GM23338 (cell line): Measurements from ENCODE around the gene CEBPE. TPM values are rescaled to one million over a fixed set of nuclear protein-coding genes. Genes with fewer than 3 reads are reported as not detected.

Experiments used
- ATAC-seq: fragments of 200-7000 bp; cut with Tn5 transposase; 3 replicates; pipeline ENCODE4 v1.9.1; 2020
- DNase-seq: peaks from one replicate; pipeline ENCODE4 v3.0.0-alpha.2; 2015; ENCODE audit warnings: low spot score
- H2AFZ ChIP-seq: fragments of 200-600 bp; sonication (generic); 2 replicates; pipeline ENCODE4 v1.8.0; 2016; ENCODE audit warnings: antibody characterized with exemption, mild to moderate bottlenecking, moderate library complexity
- H3F3A ChIP-seq: fragments of 200-600 bp; sonication (generic); replicated peaks from 2 replicates; pipeline ENCODE4 v1.8.0; 2017; ENCODE audit warnings: antibody characterized with exemption, mixed run types, low read depth
- H3K27ac ChIP-seq: fragments of 200-600 bp; sonication (generic); 2 replicates; pipeline ENCODE4 v1.6.1; 2016; ENCODE audit warnings: low read depth
- H3K27me3 ChIP-seq: fragments of 200-600 bp; sonication (generic); 2 replicates; pipeline ENCODE4 v1.8.0; 2016; ENCODE audit warnings: mild to moderate bottlenecking, mixed run types, moderate library complexity; ENCODE audit not compliant: insufficient read depth
- H3K36me3 ChIP-seq: fragments of 200-600 bp; sonication (generic); 2 replicates; pipeline ENCODE4 v1.8.0; 2016; ENCODE audit warnings: mild to moderate bottlenecking; ENCODE audit not compliant: insufficient read depth
- H3K4me1 ChIP-seq: fragments of 200-600 bp; sonication (generic); 2 replicates; pipeline ENCODE4 v1.8.0; 2016; ENCODE audit warnings: mild to moderate bottlenecking, moderate library complexity; ENCODE audit not compliant: insufficient read depth
- H3K4me2 ChIP-seq: fragments of 200-600 bp; sonication (generic); 2 replicates; pipeline ENCODE4 v1.7.1; 2017; ENCODE audit warnings: mixed run types
- H3K4me3 ChIP-seq: fragments of 200-600 bp; sonication (generic); 2 replicates; pipeline ENCODE4 v1.6.1; 2016; ENCODE audit warnings: mixed run types
- H3K79me2 ChIP-seq: fragments of 200-600 bp; sonication (generic); replicated peaks from 2 replicates; pipeline ENCODE4 v1.8.0; 2017; ENCODE audit warnings: mild to moderate bottlenecking; ENCODE audit not compliant: insufficient read depth
- H3K9me2 ChIP-seq: fragments of 200-600 bp; sonication (generic); 2 replicates; pipeline ENCODE4 v1.8.0; 2017; ENCODE audit not compliant: insufficient read depth
- H4K20me1 ChIP-seq: fragments of 200-600 bp; sonication (generic); replicated peaks from 2 replicates; pipeline ENCODE4 v1.8.0; 2017; ENCODE audit warnings: mild to moderate bottlenecking; ENCODE audit not compliant: insufficient read depth
- H3K27ac Mint-ChIP-seq: 2 replicates; pipeline ENCODE4 v1.8.0; 2020; ENCODE audit warnings: inconsistent platforms, mild to moderate bottlenecking, moderate library complexity, mixed read lengths
- H3K27me3 Mint-ChIP-seq: 3 replicates; pipeline ENCODE4 v1.8.0; 2022; ENCODE audit warnings: low read depth, mild to moderate bottlenecking, moderate library complexity, mixed read lengths, inconsistent platforms; ENCODE audit not compliant: insufficient read depth, poor library complexity
- H3K36me3 Mint-ChIP-seq: 3 replicates; pipeline ENCODE4 v1.8.0; 2021; ENCODE audit warnings: low read depth, mild to moderate bottlenecking, inconsistent platforms, moderate library complexity, mixed read lengths
- H3K4me1 Mint-ChIP-seq: 3 replicates; pipeline ENCODE4 v1.8.0; 2020; ENCODE audit warnings: mild to moderate bottlenecking, inconsistent platforms, mixed read lengths
- H3K4me3 Mint-ChIP-seq: 3 replicates; pipeline ENCODE4 v1.8.0; 2021; ENCODE audit warnings: moderate library complexity, mild to moderate bottlenecking, inconsistent platforms, mixed read lengths
- H3K9me3 Mint-ChIP-seq: 3 replicates; pipeline ENCODE4 v1.8.0; 2020; ENCODE audit warnings: moderate library complexity, mild to moderate bottlenecking, inconsistent platforms, mixed read lengths
- CREB1 ChIP-seq: fragments of 250-450 bp; sonication (Bioruptor Pico); IDR thresholded peaks from 2 replicates; pipeline ENCODE4 v1.5.0; 2020; ENCODE audit warnings: low read depth, mild to moderate bottlenecking, moderate library complexity
- CTCF ChIP-seq, 2 experiments: fragments of 200-600 bp in 1 of 2; sonication (generic) in 1 of 2; conservative IDR thresholded peaks; 2 replicates each; pipeline versions ENCODE4 v1.5.1 to v1.6.1; 2016 to 2017; ENCODE audit warnings: antibody characterized with exemption in 2 of 2, low read depth in 2 of 2, mild to moderate bottlenecking in 2 of 2, moderate library complexity in 1 of 2
- EZH2 ChIP-seq: fragments of 200-600 bp; sonication (generic); IDR thresholded peaks from one replicate; pipeline ENCODE4 v1.8.0; 2017; ENCODE audit warnings: antibody characterized with exemption, mild to moderate bottlenecking, low read depth; ENCODE audit not compliant: unreplicated experiment
- NANOG ChIP-seq: IDR thresholded peaks from 2 replicates; pipeline ENCODE4 v1.6.1; 2016; ENCODE audit warnings: antibody characterized with exemption, borderline replicate concordance
- POLR2AphosphoS5 ChIP-seq: IDR thresholded peaks from 2 replicates; pipeline ENCODE4 v1.6.1; 2016; ENCODE audit warnings: antibody characterized with exemption, low read depth
- REST ChIP-seq: IDR thresholded peaks from one replicate; pipeline ENCODE4 v1.6.1; 2018; ENCODE audit warnings: antibody characterized with exemption; ENCODE audit not compliant: unreplicated experiment
- STAT1 ChIP-seq: IDR thresholded peaks from one replicate; pipeline ENCODE4 v1.6.1; 2016; ENCODE audit warnings: antibody characterized with exemption; ENCODE audit not compliant: unreplicated experiment
- ZNF114 ChIP-seq: fragments of 250-450 bp; sonication (Bioruptor Pico); IDR thresholded peaks from 2 replicates; pipeline ENCODE4 v1.5.0; 2020; ENCODE audit warnings: mild to moderate bottlenecking, moderate library complexity
- ZNF331 ChIP-seq: fragments of 250-450 bp; sonication (Bioruptor Pico); IDR thresholded peaks from 2 replicates; pipeline ENCODE4 v1.5.0; 2020; ENCODE audit warnings: low read depth, mild to moderate bottlenecking, moderate library complexity
- ZNF462 ChIP-seq: fragments of 250-450 bp; sonication (Bioruptor Pico); IDR thresholded peaks from 2 replicates; pipeline ENCODE4 v1.5.0; 2020; ENCODE audit warnings: mild to moderate bottlenecking, moderate library complexity
- polyA plus RNA-seq: library from polyadenylated mRNA; unstranded; fragments of >200 nt; fragmentation: Nextera tagmentation; extraction: Ambion mirVana; gene quantifications from 2 replicates; pipeline ENCODE4 v1.2.1, GENCODE V29; 2016
- total RNA-seq: library from RNA; depleted of rRNA; stranded (reverse); fragments of >200 nt; shearing (Covaris generic); gene quantifications from 2 replicates; pipeline ENCODE4 v1.2.3, GENCODE V29; 2014

The CEBPE gene
- total and polyA plus RNA-seq, 2 experiments from 2014 or later: not detected

- Histone ChIP-seq H3K9me2 (no peaks in the 10 kb centered on the region), H3K4me3 (no peak overlapping the region), H3K79me2 (peaks cover 34% of the 10 kb centered on the region), H3K27ac (0 out of 2 replicates have a peak overlapping the region, but pooled peaks have one; percentile 45), H3K27me3 (no peaks in the 10 kb centered on the region), H4K20me1 (peaks cover 24% of the 10 kb centered on the region), H2AFZ (no peak overlapping the region), H3K4me2 (no peak overlapping the region), H3F3A (no peaks in the 10 kb centered on the region), H3K36me3 (peaks cover 11% of the 10 kb centered on the region; the same call in 1 of the 2 replicates), H3K4me1 (peaks cover 8% of the 10 kb centered on the region)
- no peak overlapping the region for H3K4me3 Mint-ChIP-seq
- DNase-seq (no peak), ATAC-seq (no peak)
- peaks cover 2% of the 10 kb centered on the region for H3K27me3 Mint-ChIP-seq
- H3K4me1 Mint-ChIP-seq: peaks cover 21% of the 10 kb centered on the region
- no peak overlapping the region for H3K27ac Mint-ChIP-seq
- H3K36me3 Mint-ChIP-seq: peaks cover 27% of the 10 kb centered on the region
- no peak for TF ChIP-seq EZH2
- TF ChIP-seq NANOG: no peak
- H3K9me3 Mint-ChIP-seq: no peaks in the 10 kb centered on the region
Observed at GRCh38 chr14:23099212-23099861, 19.7 kb downstream of the CEBPE start.

GRCh38 chr14:23097786-23098185 is 21.3 kb downstream of the CEBPE start:
- Histone ChIP-seq H3K4me3 (no peak overlapping the region), H3K27ac (no peak overlapping the region), H3K9me2 (no peaks in the 10 kb centered on the region), H3F3A (no peaks in the 10 kb centered on the region), H3K79me2 (peaks cover 50% of the 10 kb centered on the region), H3K4me1 (peaks cover 14% of the 10 kb centered on the region), H2AFZ (no peak overlapping the region), H4K20me1 (peaks cover 36% of the 10 kb centered on the region), H3K27me3 (no peaks in the 10 kb centered on the region), H3K36me3 (peaks cover 17% of the 10 kb centered on the region; the same call in 1 of the 2 replicates), H3K4me2 (no peak overlapping the region)
- Mint-ChIP-seq H3K27ac (no peak overlapping the region), H3K4me3 (0 out of 3 replicates have a peak overlapping the region, but pooled peaks have one; percentile 7), H3K4me1 (peaks cover 17% of the 10 kb centered on the region), H3K9me3 (no peaks in the 10 kb centered on the region), H3K27me3 (peaks cover 2% of the 10 kb centered on the region), H3K36me3 (peaks cover 30% of the 10 kb centered on the region)
- no peak for ATAC-seq
- DNase-seq: no peak
- no peak for TF ChIP-seq ZNF462 (CRISPR knock-in tag)
- no peak for TF ChIP-seq POLR2AphosphoS5
- no peak for TF ChIP-seq CREB1 (CRISPR knock-in tag)
- no peak for TF ChIP-seq ZNF114 (CRISPR knock-in tag)
- no peak for TF ChIP-seq REST
- no peak for TF ChIP-seq STAT1
- no peak for TF ChIP-seq EZH2
- no peak for TF ChIP-seq ZNF331
- TF ChIP-seq CTCF (conservative IDR thresholded peaks at IDR 0.05; ENCODE audit: low read depth in 2 of 2): no peak
